Fibroblast of the aortic adventitia (primary cell): ENCODE measurements around the gene C2orf76. TPM values are rescaled to one million over a fixed set of nuclear protein-coding genes. Genes with fewer than 3 reads are reported as not detected.

ENCODE experiments used
- DNase-seq: peaks from one replicate; pipeline ENCODE4 v3.0.0-alpha.2; 2010; ENCODE audit warnings: low read depth
- H3K4me3 ChIP-seq: 2 replicates; pipeline ENCODE4 v1.5.1; 2011; ENCODE audit warnings: low read depth, mild to moderate bottlenecking, control low read depth, low read length, moderate library complexity
- CTCF ChIP-seq: IDR thresholded peaks from 2 replicates; pipeline ENCODE4 v1.5.1; 2011; ENCODE audit warnings: mild to moderate bottlenecking, low read length, control low read depth, inconsistent platforms; ENCODE audit not compliant: insufficient read depth
- total RNA-seq: library from RNA; depleted of rRNA; stranded (reverse); fragments of >200 nt; gene quantifications from 2 replicates; pipeline ENCODE4 v1.2.3, GENCODE V29; 2012; ENCODE audit warnings: low replicate concordance

Gene C2orf76
- total RNA-seq, 1 donor, result 21.4 TPM

GRCh38 chr2:119263025-119263424 lies 103.6 kb downstream of the C2orf76 start:
- DNase-seq, result no peak
- no peak overlapping the region for H3K4me3 ChIP-seq
- no peak for TF ChIP-seq CTCF

GRCh38 chr2:119261493-119262225 lies 105.0 kb downstream of the C2orf76 start:
- no peak overlapping the region for H3K4me3 ChIP-seq
- no peak for TF ChIP-seq CTCF
- DNase-seq, result no peak

- TF ChIP-seq CTCF, result no peak
- peak; percentile 16 for DNase-seq
- no peak overlapping the region for H3K4me3 ChIP-seq
Measured at GRCh38 chr2:119260646-119261492, 105.8 kb downstream of the C2orf76 start.

- H3K4me3 ChIP-seq, result no peak overlapping the region
- DNase-seq, result peak; percentile 13
- TF ChIP-seq CTCF, result no peak
Measured at GRCh38 chr2:119259296-119259860, 107.3 kb downstream of the C2orf76 start.

- no peak for DNase-seq
- TF ChIP-seq CTCF, result no peak
- H3K4me3 ChIP-seq, result no peak overlapping the region
Measured at GRCh38 chr2:119257198-119257597, 109.4 kb downstream of the C2orf76 start.

GRCh38 chr2:119256582-119256921 lies 110.1 kb downstream of the C2orf76 start:
- H3K4me3 ChIP-seq, result no peak overlapping the region
- no peak for TF ChIP-seq CTCF
- no peak for DNase-seq
